T-cell (primary cell): ENCODE measurements around the gene RBFOX1. TPM values are rescaled to one million over a fixed set of nuclear protein-coding genes. Genes with fewer than 3 reads are reported as not detected.

Experiments used
- ATAC-seq, 4 experiments: fragments of 200-7000 bp in 3 of 4; fragments of 150-1000 bp in 1 of 4; cut with Tn5 transposase; replicated peaks in 1 of 4; 1 replicate in 3 of 4; 2 replicates in 1 of 4; pipeline ENCODE4 v1.10.0; 2021; ENCODE audit warnings: moderate library complexity in 3 of 4, mild to moderate bottlenecking in 2 of 4, moderate number of reproducible peaks in 1 of 4
- CTCF ChIA-PET, 2 donors: fragments of 300-600 bp; sonication (Branson Sonifier 250); formaldehyde crosslinking; loops; one replicate each; lab custom pipeline; 2022; ENCODE audit warnings: antibody characterized with exemption in 2 of 2; lab: Charles Lee
- POLR2A ChIA-PET, 2 donors: fragments of 300-600 bp; sonication (Branson Sonifier 250); formaldehyde crosslinking; loops; one replicate each; lab custom pipeline; 2022; ENCODE audit warnings: antibody characterized with exemption in 2 of 2; lab: Charles Lee
- DNase-seq, 35 experiments: peaks; one replicate each; pipeline versions ENCODE4 v3.0.0 to v3.0.0-alpha.2; 2013 to 2023
- H3K27ac ChIP-seq: one replicate; pipeline ENCODE4 v1.5.1; 2013; ENCODE audit warnings: low read length
- H3K27me3 ChIP-seq, 2 experiments: replicated peaks in 1 of 2; 1 replicate in 1 of 2; 2 replicates in 1 of 2; pipeline versions ENCODE4 v1.6.1 to v1.7.0; 2013; ENCODE audit warnings: low read length in 1 of 2, mixed read lengths in 1 of 2; ENCODE audit not compliant: control insufficient read depth in 2 of 2, insufficient read depth in 2 of 2; ENCODE audit errors: extremely low read depth in 1 of 2
- H3K36me3 ChIP-seq, 2 donors: 1 replicate in 1 of 2; 2 replicates in 1 of 2; pipeline versions ENCODE4 v1.6.1 to v1.7.0; 2013; ENCODE audit warnings: low read length in 1 of 2; ENCODE audit not compliant: control insufficient read depth in 2 of 2, insufficient read depth in 1 of 2; ENCODE audit errors: extremely low read depth in 1 of 2
- H3K4me1 ChIP-seq, 2 experiments: 1 replicate in 1 of 2; 2 replicates in 1 of 2; pipeline versions ENCODE4 v1.6.1 to v1.7.0; 2013; ENCODE audit warnings: low read length in 2 of 2, mixed read lengths in 1 of 2; ENCODE audit not compliant: insufficient read depth in 2 of 2, control insufficient read depth in 1 of 2; ENCODE audit errors: extremely low read depth in 1 of 2
- H3K4me3 ChIP-seq, 2 donors: 1 replicate in 1 of 2; 2 replicates in 1 of 2; pipeline versions ENCODE4 v1.5.1 to v1.7.0; 2013; ENCODE audit warnings: mild to moderate bottlenecking in 2 of 2, low read length in 1 of 2, moderate library complexity in 1 of 2; ENCODE audit not compliant: control insufficient read depth in 1 of 2; ENCODE audit errors: extremely low read depth in 1 of 2
- H3K9me3 ChIP-seq: 2 replicates; pipeline ENCODE4 v1.7.0; 2013
- H3K27ac Mint-ChIP-seq, 2 donors: one replicate each; pipeline ENCODE4 v1.8.0; 2020 to 2021; ENCODE audit warnings: mild to moderate bottlenecking in 2 of 2, mixed read lengths in 2 of 2
- H3K27me3 Mint-ChIP-seq, 2 donors: one replicate each; pipeline ENCODE4 v1.8.0; 2021 to 2022; ENCODE audit warnings: mixed read lengths in 2 of 2
- H3K36me3 Mint-ChIP-seq: one replicate; pipeline ENCODE4 v1.8.0; 2021; ENCODE audit warnings: mixed read lengths
- H3K4me1 Mint-ChIP-seq, 3 donors: one replicate each; pipeline ENCODE4 v1.8.0; 2020 to 2022; ENCODE audit warnings: mixed read lengths in 3 of 3, mild to moderate bottlenecking in 1 of 3
- H3K4me3 Mint-ChIP-seq, 3 donors: one replicate each; pipeline ENCODE4 v1.8.0; 2020 to 2022; ENCODE audit warnings: mild to moderate bottlenecking in 3 of 3, mixed read lengths in 3 of 3, moderate library complexity in 3 of 3
- H3K9me3 Mint-ChIP-seq, 3 donors: one replicate each; pipeline ENCODE4 v1.8.0; 2020 to 2022; ENCODE audit warnings: mixed read lengths in 3 of 3
- WGBS: methylation state at CpG from one replicate; pipeline ENCODE4 v1.1.5; 2013; ENCODE audit warnings: missing lambda C conversion rate; ENCODE audit not compliant: insufficient coverage; 5-methylcytosine and 5-hydroxymethylcytosine counted together
- total RNA-seq, 35 experiments: library from RNA in 6 of 35; stranded (reverse) in 6 of 35; fragments of 120-200 nt in 1 of 35; gene quantifications; one replicate each; pipeline versions ENCODE4 v1.2.1 to v1.2.4 and lab custom pipeline; 2013 to 2026

RBFOX1 gene
- total RNA-seq, 5 donors from 2014 or later (not counting 1 experiment from before 2014, with no cell fraction given): not detected

DNA sequence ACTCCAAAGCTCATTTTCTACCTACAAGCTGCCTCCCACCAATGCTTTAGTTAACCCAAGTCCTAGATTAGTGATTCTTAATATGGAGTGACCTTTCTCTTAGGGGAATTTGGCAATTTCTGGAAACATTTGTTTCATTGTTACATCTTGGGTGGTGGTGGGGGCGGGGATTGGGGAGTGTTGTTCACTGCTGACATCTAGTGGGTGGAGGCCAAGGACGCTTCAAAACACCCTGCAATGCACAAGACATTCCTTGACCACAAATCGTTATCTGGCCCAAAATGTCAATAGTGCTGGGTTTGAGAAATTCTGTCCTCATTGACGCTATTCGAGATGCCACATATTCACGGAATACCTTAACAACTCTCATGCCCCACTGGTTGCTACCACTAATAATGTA, 282.9 kb downstream of the RBFOX1 start:
- ATAC-seq (no peak), DNase-seq (no peak)
- Histone ChIP-seq H3K27ac (no peak overlapping the region), H3K36me3 (no peaks in the 10 kb centered on the region), H3K9me3 (no peaks in the 10 kb centered on the region), H3K4me1 (no peaks in the 10 kb centered on the region), H3K4me3 (no peak overlapping the region), H3K27me3 (no peaks in the 10 kb centered on the region)
- ChIA-PET POLR2A (no interaction called here), CTCF (no interaction called here)
- Mint-ChIP-seq H3K27me3 (no peaks in the 10 kb centered on the region), H3K4me3 (no peak overlapping the region), H3K9me3 (peaks cover 5 to 27% (median 18%) of the 10 kb centered on the region in 3 donors), H3K4me1 (no peaks in the 10 kb centered on the region), H3K36me3 (no peaks in the 10 kb centered on the region), H3K27ac (no peak overlapping the region)
- WGBS: 95% methylated on average over 4 of the region's 6 CpGs

DNA sequence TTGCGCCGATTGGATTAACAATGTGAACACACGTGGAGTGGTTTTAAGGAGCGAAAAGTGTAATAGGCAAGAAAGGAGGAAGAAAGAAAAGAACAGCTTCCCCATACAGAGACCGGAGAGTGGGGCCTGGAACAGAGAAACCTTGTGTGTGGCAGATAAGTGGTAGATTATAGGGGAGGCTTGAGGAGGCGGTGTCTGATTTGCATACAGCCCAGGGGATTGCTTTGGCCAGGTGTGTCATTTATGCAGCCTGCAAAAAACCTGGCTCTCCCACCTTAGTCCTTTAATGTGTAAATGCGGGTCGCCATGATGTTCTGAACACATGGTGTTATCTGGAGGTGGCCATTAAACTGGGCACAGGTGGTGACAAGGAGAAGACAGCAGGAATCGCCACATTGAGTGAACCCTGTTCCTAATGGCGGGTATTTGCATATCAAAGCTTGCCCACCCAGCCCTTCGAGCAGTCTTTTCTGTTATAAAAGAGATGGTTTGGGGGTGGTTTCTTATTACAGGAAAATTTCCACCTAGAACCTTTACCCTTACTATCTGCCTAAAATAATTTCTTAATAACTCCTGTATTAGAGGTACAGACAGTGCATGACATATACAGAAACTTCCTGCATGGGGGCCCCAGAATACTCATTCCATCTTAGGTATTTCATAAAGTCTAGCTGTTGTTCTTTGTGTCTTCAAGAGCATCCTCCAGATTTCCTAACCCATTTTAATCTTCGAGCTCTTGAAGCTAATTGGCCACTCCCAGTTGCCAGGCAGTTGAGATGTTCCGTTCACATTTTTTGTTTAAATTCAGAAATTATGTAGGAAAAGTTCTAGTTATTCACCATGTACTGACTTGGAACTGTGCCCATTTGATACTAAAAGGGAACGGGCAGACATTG, 292.5 kb downstream of the RBFOX1 start:
- ATAC-seq (no peak), DNase-seq (no peak)
- H3K4me1 ChIP-seq: no peaks in the 10 kb centered on the region
- no peaks in the 10 kb centered on the region for H3K27me3 ChIP-seq
- no peak overlapping the region for H3K4me3 ChIP-seq
- Mint-ChIP-seq H3K27me3 (no peaks in the 10 kb centered on the region), H3K4me3 (no peak overlapping the region), H3K27ac (no peak overlapping the region), H3K4me1 (no peaks in the 10 kb centered on the region), H3K36me3 (no peaks in the 10 kb centered on the region), H3K9me3 (peaks cover 17 to 18% (median 18%) of the 10 kb centered on the region in 3 donors)
- H3K36me3 ChIP-seq: no peaks in the 10 kb centered on the region
- H3K27ac ChIP-seq: no peak overlapping the region
- POLR2A ChIA-PET: no interaction called here
- no CpG with 5 or more reads among the region's 14 CpGs for WGBS
- no peaks in the 10 kb centered on the region for H3K9me3 ChIP-seq
- CTCF ChIA-PET: no interaction called here

DNA sequence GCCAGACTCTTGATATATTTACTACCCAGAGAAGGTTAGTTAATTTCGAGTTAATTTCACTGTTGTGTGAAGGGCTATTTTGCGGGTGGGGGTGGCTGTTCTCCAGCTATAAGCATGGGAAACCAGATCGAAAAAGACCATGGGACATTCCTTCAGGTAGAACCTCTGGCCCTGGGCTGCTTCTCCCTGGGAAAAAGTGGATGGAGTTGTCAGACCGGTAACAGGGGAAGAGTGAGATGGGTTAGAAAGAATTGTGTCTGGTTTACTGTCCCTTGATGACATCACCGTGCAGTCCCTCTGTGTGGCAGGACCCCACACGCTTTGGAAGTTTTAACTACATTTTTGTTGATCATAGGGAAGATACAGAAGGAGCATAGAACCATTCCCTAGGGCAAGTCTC, 296.3 kb downstream of the RBFOX1 start:
- Histone ChIP-seq H3K4me1 (no peaks in the 10 kb centered on the region), H3K4me3 (no peak overlapping the region), H3K27me3 (no peaks in the 10 kb centered on the region), H3K9me3 (no peaks in the 10 kb centered on the region), H3K27ac (no peak overlapping the region), H3K36me3 (no peaks in the 10 kb centered on the region)
- CTCF ChIA-PET: no interaction called here
- 61% methylated on average over 2 of the region's 6 CpGs for WGBS
- DNase-seq (no peak), ATAC-seq (no peak)
- Mint-ChIP-seq H3K9me3 (peaks cover 17 to 29% (median 19%) of the 10 kb centered on the region in 3 donors), H3K27ac (no peak overlapping the region), H3K4me3 (no peak overlapping the region), H3K27me3 (no peaks in the 10 kb centered on the region), H3K36me3 (no peaks in the 10 kb centered on the region), H3K4me1 (no peaks in the 10 kb centered on the region)
- POLR2A ChIA-PET: no interaction called here

DNA sequence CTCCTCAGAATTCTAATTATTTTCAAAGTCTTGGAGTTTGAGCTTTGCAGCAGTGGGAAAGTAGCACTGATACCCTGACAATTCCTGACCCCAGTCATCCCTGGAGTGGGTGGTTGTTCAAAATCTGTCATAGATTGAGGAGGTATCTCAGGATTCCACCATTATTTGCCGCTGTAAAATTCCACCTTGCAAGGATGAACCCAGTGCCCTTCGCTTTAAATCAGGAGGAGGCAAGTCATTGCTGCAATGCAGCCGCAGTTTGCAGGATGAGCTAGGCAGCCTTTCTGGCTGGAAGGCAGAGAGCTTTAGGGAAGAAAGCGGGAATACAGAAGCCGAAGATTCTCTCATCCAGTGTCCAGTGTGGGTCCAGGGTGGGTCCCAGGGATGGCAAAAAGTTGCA, 296.9 kb downstream of the RBFOX1 start:
- Mint-ChIP-seq H3K27me3 (no peaks in the 10 kb centered on the region), H3K9me3 (peaks cover 23 to 35% (median 25%) of the 10 kb centered on the region in 3 donors), H3K27ac (no peak overlapping the region), H3K4me1 (no peaks in the 10 kb centered on the region), H3K36me3 (no peaks in the 10 kb centered on the region), H3K4me3 (no peak overlapping the region)
- H3K4me1 ChIP-seq: no peaks in the 10 kb centered on the region
- POLR2A ChIA-PET: no interaction called here
- DNase-seq (no peak), ATAC-seq (no peak)
- no peak overlapping the region for H3K27ac ChIP-seq
- no peaks in the 10 kb centered on the region for H3K27me3 ChIP-seq
- no peak overlapping the region for H3K4me3 ChIP-seq
- H3K36me3 ChIP-seq: no peaks in the 10 kb centered on the region
- no peaks in the 10 kb centered on the region for H3K9me3 ChIP-seq
- CTCF ChIA-PET: no interaction called here
- WGBS: 89% methylated on average over 3 of the region's 5 CpGs

DNA sequence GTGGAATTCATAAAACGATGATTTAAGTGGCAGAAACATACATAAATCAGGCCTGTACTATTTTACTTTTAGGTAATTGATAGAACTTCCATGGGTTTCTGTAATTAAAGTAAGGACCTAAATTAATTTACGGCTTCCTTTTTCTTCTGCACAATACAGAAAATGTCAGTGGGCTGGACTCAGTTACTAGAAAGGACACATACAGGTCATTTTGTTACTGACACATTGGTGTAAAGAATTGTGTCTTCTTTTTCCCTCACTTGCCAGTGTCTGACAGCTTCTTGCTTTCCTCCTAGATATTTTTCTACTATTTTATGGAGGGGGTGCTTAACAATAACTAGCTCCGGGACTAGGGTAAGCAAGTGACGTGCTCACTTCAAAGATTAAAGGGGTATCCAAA, 304.8 kb downstream of the RBFOX1 start:
- Mint-ChIP-seq H3K36me3 (no peaks in the 10 kb centered on the region), H3K4me3 (no peak overlapping the region), H3K9me3 (peaks cover 22 to 43% (median 25%) of the 10 kb centered on the region in 3 donors), H3K4me1 (no peaks in the 10 kb centered on the region), H3K27me3 (no peaks in the 10 kb centered on the region), H3K27ac (no peak overlapping the region)
- no peak overlapping the region for H3K27ac ChIP-seq
- no peaks in the 10 kb centered on the region for H3K27me3 ChIP-seq
- no peak for DNase-seq
- ATAC-seq: no peak
- 40% methylated on average over 1 of the region's 4 CpGs for WGBS
- CTCF ChIA-PET: no interaction called here
- POLR2A ChIA-PET: no interaction called here
- no peaks in the 10 kb centered on the region for H3K4me1 ChIP-seq
- no peak overlapping the region for H3K4me3 ChIP-seq
- no peaks in the 10 kb centered on the region for H3K9me3 ChIP-seq
- H3K36me3 ChIP-seq: no peaks in the 10 kb centered on the region

DNA sequence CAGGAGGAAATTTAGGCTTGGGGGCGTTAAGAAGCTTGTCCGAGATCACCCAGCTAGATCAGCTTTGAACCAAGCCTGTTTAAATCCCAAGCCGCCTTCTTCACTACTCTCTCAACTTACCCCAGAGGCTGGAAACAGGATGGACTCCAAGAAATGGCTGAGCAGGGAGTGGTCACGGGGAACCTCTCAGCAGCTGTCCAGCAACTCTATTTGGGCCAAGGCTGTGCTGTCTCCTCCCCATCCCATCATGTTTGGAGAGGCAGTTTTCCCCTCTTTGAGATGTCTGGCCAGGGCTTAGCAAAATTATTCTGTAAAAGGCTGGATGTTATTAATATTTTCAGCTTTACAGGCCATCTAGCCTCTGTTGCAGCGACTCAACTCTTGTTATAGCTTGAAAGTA, 305.7 kb downstream of the RBFOX1 start:
- 100% methylated on average over 1 of the region's 5 CpGs for WGBS
- CTCF ChIA-PET: no interaction called here

More for the DNA sequence above, 305.7 kb downstream of the RBFOX1 start:
- Mint-ChIP-seq H3K36me3 (no peaks in the 10 kb centered on the region), H3K9me3 (peaks cover 22 to 48% (median 29%) of the 10 kb centered on the region in 3 donors), H3K4me1 (no peaks in the 10 kb centered on the region), H3K27me3 (no peaks in the 10 kb centered on the region), H3K27ac (no peak overlapping the region), H3K4me3 (no peak overlapping the region)
- H3K9me3 ChIP-seq: no peaks in the 10 kb centered on the region
- no peaks in the 10 kb centered on the region for H3K27me3 ChIP-seq
- no peaks in the 10 kb centered on the region for H3K36me3 ChIP-seq
- no peak for ATAC-seq
- H3K27ac ChIP-seq: no peak overlapping the region
- no peaks in the 10 kb centered on the region for H3K4me1 ChIP-seq
- POLR2A ChIA-PET: no interaction called here
- no peak for DNase-seq
- no peak overlapping the region for H3K4me3 ChIP-seq
